DMS53 treated with DMSO at 0.1 percent for 48 hours (cell line): ENCODE data around the gene ZC3HAV1L.
"Not testable (repeated sequence)": the region's sequence is repeated elsewhere in the genome, so short reads cannot be mapped to it uniquely, and the experiment has no call there.

Experiments used
- DNase-seq: peaks from one replicate; lab custom pipeline; 2025; ENCODE audit not compliant: unreplicated experiment; lab: John Stamatoyannopoulos, UW

The ZC3HAV1L gene

GRCh38 chr7:139023076-139023475, 12.8 kb downstream of the ZC3HAV1L start:
- no peak for DNase-seq

GRCh38 chr7:139022286-139022685, 13.6 kb downstream of the ZC3HAV1L start:
- no peak for DNase-seq

DNA sequence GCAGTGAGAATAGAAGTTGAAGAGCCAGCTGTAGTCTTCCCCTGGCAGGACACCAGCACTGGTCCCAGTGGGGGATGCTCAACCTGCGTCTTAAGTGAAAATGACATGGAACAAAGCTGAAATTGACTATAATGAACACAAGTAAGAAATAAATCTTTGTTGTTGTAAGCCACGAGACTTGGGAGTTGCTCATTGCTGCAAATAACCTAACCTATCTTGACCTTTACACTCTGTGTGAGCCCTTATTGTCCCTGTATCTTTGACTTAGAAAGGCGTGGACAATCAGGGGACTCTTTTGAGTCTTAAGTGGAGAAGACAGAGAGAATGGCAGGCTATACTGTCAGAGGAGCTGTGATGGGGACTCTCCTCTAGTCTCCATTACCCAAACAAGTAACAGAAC, 16.9 kb downstream of the ZC3HAV1L start:
- DNase-seq, result no peak

DNA sequence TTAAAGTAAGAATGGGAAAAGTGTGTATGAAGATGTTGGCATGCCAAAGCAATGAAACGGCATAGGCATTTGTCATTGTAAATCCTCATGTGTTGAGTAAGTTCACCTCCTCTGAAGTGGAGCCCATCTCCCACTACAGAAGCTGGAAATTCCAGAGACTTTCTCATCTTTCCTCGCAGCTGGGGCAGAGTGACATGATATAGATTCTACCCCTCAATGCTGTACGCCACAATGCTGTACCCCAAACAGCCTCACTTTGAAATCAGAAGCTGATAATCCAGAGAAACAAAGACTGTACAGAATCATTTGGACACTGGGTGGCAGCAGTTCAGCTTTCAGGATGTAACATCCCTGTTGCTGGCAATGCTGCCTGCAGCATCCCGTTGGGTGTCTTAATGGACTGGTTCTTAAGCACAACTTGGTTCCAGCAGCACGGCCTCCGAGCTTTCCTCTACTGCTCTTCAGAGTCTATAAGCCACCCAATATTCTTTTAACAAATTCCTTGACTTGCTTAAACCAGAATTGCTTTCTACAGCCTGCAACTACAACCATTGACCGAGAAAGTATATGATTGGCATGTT, 18.8 kb downstream of the ZC3HAV1L start:
- DNase-seq, result peak; percentile 80

GRCh38 chr7:139011373-139011772, 24.5 kb downstream of the ZC3HAV1L start:
- no peak for DNase-seq

GRCh38 chr7:139004321-139005090, 31.3 kb downstream of the ZC3HAV1L start:
- no peak for DNase-seq

DNA sequence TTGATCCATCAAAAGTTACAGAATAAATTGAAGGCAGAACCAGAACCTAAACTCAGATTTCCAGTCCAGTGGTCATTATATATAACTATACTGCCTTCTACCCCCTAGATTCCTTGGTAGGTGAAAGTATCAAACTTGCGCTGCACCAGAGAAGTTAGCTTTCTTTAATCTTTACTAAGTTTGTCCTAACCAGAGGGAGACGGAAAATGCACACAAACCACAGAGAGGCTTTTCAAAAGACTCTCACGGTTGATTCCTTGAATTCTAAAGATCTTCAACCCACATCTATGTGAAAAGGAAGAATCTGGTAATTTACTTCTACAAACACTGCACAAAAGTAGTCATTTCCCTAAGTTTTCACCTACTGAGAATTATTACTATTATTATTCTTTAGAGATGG, 36.4 kb downstream of the ZC3HAV1L start:
- no peak for DNase-seq

GRCh38 chr7:138992052-138992531, 43.8 kb downstream of the ZC3HAV1L start:
- DNase-seq, result no peak

GRCh38 chr7:138987686-138988085, 48.2 kb downstream of the ZC3HAV1L start:
- no peak for DNase-seq

DNA sequence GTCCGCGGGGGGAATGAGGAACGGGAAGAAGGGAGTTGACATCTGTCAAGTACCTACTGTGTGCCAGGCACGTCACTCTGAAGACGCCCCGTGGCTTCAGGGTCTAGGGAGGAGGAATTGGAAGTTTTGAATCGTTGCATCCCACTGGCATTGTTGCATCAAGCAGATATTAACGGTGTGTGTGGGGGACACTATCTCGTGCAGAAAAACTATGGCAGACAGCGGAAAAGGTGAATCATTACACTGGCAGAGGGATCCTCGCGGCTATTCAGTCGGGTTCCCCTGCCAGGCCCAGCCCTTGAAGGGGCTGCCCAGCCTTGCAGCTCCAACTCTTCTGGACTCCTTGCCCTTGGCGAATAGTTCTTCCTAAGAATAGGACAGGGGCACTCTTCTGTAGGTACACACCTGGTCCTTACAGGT, 53.6 kb downstream of the ZC3HAV1L start:
- DNase-seq, result no peak

DNA sequence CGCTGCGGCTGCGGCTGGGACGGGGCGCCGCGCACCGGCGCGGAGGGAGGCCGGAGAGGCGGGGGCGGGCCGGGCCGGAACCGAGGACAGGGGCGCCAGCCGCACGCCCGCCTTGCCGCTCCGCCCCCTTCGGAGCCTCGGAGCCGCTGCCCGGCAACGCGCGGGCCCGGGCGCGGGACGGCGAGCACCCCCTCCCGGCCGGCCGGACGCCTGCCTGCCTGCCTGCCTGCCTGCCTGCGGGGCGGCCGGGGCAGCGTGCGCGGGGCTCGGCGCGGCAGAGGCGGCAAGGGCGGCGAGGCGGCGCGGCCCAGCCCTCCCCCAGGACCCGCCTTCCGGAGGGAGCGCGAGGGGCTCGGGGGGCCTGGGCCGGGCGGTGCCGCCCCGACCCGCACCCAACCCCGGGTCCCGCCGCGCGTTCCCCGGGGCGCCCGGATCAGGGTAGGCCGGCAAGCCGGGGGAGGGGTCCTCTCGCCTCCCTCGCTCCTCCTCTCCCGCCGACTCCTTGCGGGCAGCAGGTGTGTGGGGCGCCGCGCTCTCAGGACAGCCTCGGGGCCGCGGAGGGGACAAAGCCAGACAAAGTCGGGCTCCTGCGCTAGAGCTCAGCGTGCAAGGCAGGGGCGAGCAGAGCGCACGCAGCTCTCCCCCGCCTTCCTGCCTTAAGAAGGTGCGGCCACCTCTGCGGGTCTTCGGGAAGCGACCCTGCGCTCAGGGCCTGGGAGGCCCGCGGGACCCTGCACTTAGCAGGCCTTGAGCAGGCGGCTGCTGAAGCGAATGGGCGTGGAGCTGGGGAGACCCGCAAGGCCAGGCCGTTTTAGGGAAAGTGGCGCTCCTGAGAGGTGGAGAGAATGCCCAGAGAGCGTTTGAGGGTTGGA, 54.3 kb downstream of the ZC3HAV1L start, which contains the start of gene KIAA1549:
Gene KIAA1549, minus strand, starts transcription at position 58 of the 872 bp plus-strand sequence. CDS start 120 bp downstream, outside the sequence.
- peak; percentile 71 for DNase-seq

- DNase-seq, result no peak
Measured at GRCh38 chr7:138980563-138981291, 55.1 kb downstream of the ZC3HAV1L start.

DNA sequence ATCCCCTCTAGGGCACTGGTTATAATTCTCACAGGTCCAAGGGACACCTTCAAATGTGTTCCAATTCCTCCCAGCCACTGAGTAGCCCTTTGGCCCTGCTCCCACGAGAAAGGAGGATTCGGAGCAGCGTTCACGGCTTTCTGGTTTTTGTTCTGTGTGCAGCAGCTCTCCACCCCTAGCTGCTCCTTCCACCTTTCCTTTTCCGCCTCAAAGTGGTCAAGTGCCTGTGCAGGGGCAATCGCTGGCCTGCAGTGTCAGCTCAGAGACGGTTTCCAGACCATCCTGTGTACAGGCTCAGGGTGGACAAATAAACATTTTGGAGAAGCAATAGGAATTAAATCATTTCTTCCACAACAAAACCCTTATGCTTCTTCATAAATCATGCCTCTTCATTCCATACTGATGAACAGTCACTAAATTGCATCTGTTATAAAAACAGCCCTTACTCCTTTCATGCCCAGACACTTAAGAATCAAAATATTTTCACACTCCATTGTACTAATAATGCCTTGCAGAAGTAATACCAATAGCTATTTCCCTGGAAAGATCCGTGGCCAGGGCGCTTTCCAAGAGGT, 55.8 kb downstream of the ZC3HAV1L start:
- no peak for DNase-seq

GRCh38 chr7:138979226-138979979, 56.4 kb downstream of the ZC3HAV1L start:
- no peak for DNase-seq

DNA sequence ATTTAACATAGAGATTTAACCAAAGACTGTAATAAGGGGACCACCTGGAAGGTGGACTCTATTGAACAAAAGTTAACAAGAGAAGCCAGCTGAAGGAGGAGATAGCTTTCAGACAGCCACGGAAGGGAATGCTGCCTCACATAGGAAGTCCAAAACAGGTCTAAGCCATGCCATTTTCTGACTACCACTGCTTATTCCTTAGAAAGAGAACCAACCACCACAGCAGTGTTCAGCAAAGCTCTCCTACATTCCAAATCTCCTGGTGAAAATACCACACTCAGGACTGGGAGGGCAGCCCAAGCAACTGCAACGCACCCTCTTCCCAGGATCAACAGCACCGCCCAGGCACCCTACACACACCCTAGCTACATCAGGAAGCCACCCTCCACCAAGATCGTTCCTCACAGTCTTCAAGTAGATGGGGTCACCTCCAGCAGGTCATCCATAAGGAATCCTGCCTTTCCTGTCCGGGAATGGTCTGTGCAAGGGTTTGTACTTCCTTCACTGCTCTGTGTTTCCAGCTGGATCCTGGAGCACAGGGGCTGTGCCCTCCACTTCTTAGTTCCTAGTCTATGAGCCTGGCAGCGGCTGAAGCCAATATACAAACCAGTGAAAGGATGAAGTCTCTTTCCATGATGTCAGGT, 57.2 kb downstream of the ZC3HAV1L start:
- no peak for DNase-seq

- not testable (repeated sequence) for DNase-seq
Measured at GRCh38 chr7:138976161-138976560, 59.7 kb downstream of the ZC3HAV1L start.
